Activated naive CD8-positive, alpha-beta T cell (primary cell): ENCODE data around the gene MSX1.
"Not testable (repeated sequence)": the region's sequence is repeated elsewhere in the genome, so short reads cannot be mapped to it uniquely, and the experiment has no call there.

Experiments
- H3K27ac Mint-ChIP-seq: one replicate; pipeline ENCODE4 v1.8.0; 2021; ENCODE audit warnings: mixed read lengths
- H3K27me3 Mint-ChIP-seq: one replicate; pipeline ENCODE4 v1.8.0; 2021; ENCODE audit warnings: mixed read lengths
- H3K36me3 Mint-ChIP-seq: one replicate; pipeline ENCODE4 v1.8.0; 2021; ENCODE audit warnings: mixed read lengths
- H3K4me1 Mint-ChIP-seq: one replicate; pipeline ENCODE4 v1.8.0; 2021; ENCODE audit warnings: low read depth, mixed read lengths
- H3K4me3 Mint-ChIP-seq: one replicate; pipeline ENCODE4 v1.8.0; 2021; ENCODE audit warnings: mild to moderate bottlenecking, mixed read lengths
- H3K9me3 Mint-ChIP-seq: one replicate; pipeline ENCODE4 v1.8.0; 2021; ENCODE audit warnings: low read depth, mixed read lengths

The MSX1 gene

GRCh38 chr4:4859325-4859798, at the start of gene MSX1:
MSX1 (plus strand) TSS chr4:4859665; CDS start chr4:4859900, 235 bp downstream.
- no peak within 1 kb of the TSS for H3K27ac Mint-ChIP-seq
- H3K27me3 Mint-ChIP-seq: peaks cover 46% of the 10 kb centered on the region
- no peaks in the 10 kb centered on the region for H3K36me3 Mint-ChIP-seq
- no peaks in the 10 kb centered on the region for H3K9me3 Mint-ChIP-seq
- H3K4me1 Mint-ChIP-seq: peaks cover 48% of the 10 kb centered on the region
- H3K4me3 Mint-ChIP-seq: peak within 1 kb of the TSS; percentile 86

- no peak overlapping the region for H3K27ac Mint-ChIP-seq
- H3K4me3 Mint-ChIP-seq: no peak overlapping the region
- peaks cover 19% of the 10 kb centered on the region for H3K9me3 Mint-ChIP-seq
- H3K36me3 Mint-ChIP-seq: no peaks in the 10 kb centered on the region
- H3K27me3 Mint-ChIP-seq: peaks cover 10% of the 10 kb centered on the region
- H3K4me1 Mint-ChIP-seq: no peaks in the 10 kb centered on the region
Measured at GRCh38 chr4:4810092-4810774, 49.2 kb upstream of the MSX1 start.

GRCh38 chr4:4810778-4811177, 48.7 kb upstream of the MSX1 start:
- no peaks in the 10 kb centered on the region for H3K36me3 Mint-ChIP-seq
- no peak overlapping the region for H3K4me3 Mint-ChIP-seq
- H3K27ac Mint-ChIP-seq: no peak overlapping the region
- peaks cover 20% of the 10 kb centered on the region for H3K9me3 Mint-ChIP-seq
- peaks cover 10% of the 10 kb centered on the region for H3K27me3 Mint-ChIP-seq
- H3K4me1 Mint-ChIP-seq: no peaks in the 10 kb centered on the region

DNA sequence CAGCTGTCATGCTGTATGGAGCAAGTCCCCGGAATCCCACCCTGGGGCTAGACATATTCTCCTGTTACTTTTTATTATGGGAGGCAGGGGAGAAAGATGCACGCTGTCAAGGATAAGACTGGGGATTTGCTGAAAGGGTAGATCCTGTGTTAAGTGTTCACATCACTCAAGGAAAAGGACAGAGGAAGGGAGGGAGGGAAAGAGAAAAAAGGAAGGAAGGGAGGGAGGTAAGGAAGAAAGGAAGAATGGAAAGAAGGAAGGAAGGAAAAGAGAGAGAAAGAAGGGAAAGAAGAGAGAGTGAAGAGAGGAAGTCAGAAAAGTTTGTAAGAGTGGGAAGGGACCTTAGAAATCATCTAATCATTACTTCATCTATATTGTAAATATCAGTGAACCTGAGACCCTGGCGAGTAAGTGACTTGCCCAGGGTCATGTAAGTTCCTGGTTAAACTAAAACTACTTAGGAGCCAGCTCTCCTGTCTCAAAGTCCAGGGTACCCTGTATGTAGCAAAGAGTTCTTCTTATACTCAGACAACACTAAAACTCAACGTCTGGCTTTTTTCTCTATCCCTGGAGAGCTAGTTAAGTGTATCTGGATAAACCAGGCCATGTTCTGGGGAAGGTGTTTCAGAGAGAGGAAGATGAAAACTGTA, 47.2 kb upstream of the MSX1 start:
- Mint-ChIP-seq H3K36me3 (no peaks in the 10 kb centered on the region), H3K27me3 (peaks cover 10% of the 10 kb centered on the region), H3K4me3 (no peak overlapping the region), H3K4me1 (no peaks in the 10 kb centered on the region), H3K27ac (no peak overlapping the region), H3K9me3 (peaks cover 29% of the 10 kb centered on the region)

DNA sequence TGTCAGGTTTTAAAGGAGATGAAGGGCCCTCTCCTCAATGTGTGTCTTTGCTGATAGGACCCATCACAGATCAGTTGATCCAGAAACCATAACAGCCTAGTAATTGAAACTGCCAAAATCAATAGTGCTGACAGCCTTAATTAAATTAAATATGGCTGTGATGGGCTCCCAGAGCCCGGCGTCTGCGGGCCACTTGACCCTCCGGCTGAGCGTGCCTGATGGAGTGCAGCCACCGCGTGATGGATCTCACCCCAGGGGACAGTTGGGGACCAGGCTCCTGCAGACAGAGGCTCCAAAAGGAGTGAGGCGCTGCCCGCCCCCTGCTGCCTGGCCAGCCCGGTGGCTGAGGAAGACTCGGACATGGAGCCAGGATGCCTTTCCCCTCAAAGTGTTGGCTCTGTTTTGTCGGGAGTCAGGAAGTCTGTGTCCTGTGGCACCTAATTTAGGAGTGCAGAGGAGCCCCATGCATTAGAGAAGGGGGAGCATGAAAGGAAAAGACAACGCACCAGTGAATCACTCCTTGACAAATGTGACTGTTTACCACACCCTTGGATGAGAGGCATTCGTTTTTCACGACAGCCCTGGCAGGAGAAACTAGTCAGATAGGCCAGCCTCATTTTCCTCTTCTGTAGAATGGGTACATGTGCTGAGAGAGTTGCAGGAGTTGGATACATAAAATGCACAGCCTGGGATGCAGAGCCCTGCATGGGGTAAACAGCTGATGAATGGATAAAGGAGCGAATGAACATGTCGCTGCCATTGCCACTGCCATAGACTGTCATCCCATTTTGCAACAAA, 40.9 kb upstream of the MSX1 start:
- Mint-ChIP-seq H3K4me1 (no peaks in the 10 kb centered on the region), H3K36me3 (peaks cover 9% of the 10 kb centered on the region), H3K27ac (no peak overlapping the region), H3K9me3 (peaks cover 28% of the 10 kb centered on the region), H3K27me3 (peaks cover 9% of the 10 kb centered on the region), H3K4me3 (no peak overlapping the region)

DNA sequence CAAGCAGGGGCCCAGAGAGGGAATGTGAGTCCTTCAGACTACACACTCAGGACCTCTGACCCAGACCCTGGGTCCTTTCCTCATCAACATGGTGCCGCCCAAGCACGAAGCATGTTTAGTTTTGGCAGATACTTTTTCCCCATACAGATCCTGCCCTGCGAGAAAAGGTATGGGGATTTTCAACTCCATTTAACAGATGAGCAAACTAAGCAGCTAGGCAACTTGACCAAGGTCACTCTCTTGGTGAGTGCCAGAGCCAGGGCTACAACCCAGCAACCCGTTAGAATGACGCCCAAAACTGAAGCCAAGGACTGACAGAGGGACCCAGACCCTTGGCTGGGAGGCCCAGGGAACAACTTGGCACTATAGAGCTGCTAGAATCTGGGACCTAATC, 40.3 kb upstream of the MSX1 start:
- no peak overlapping the region for H3K4me3 Mint-ChIP-seq
- no peak overlapping the region for H3K27ac Mint-ChIP-seq
- H3K4me1 Mint-ChIP-seq: no peaks in the 10 kb centered on the region
- peaks cover 22% of the 10 kb centered on the region for H3K9me3 Mint-ChIP-seq
- peaks cover 9% of the 10 kb centered on the region for H3K27me3 Mint-ChIP-seq
- peaks cover 9% of the 10 kb centered on the region for H3K36me3 Mint-ChIP-seq

DNA sequence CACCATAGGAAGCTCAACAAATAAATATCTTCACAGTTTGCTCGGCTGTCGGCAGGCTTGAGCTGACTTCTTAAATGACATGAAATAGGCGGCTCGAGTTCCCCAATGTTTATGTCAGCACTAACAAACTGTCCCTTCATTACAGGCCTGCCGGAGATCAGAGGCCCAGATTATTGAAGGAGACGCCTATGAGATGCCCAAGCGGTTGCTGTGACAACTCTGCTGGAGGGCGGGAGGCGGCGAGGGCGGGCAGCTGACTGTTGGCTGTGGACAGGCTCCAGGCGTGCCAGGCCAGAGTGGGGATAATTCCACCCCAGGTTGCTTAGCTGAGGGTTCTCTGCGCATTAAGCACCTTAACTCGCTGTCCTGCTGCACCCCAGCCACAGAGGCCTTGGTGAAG, 39.2 kb upstream of the MSX1 start:
- H3K4me3 Mint-ChIP-seq: no peak overlapping the region
- H3K27me3 Mint-ChIP-seq: peaks cover 9% of the 10 kb centered on the region
- no peak overlapping the region for H3K27ac Mint-ChIP-seq
- H3K9me3 Mint-ChIP-seq: peaks cover 28% of the 10 kb centered on the region
- no peaks in the 10 kb centered on the region for H3K4me1 Mint-ChIP-seq
- peaks cover 9% of the 10 kb centered on the region for H3K36me3 Mint-ChIP-seq

GRCh38 chr4:4820739-4821138, 38.7 kb upstream of the MSX1 start:
- Mint-ChIP-seq H3K36me3 (peaks cover 9% of the 10 kb centered on the region), H3K27ac (no peak overlapping the region), H3K27me3 (peaks cover 9% of the 10 kb centered on the region), H3K9me3 (peaks cover 28% of the 10 kb centered on the region), H3K4me1 (no peaks in the 10 kb centered on the region), H3K4me3 (no peak overlapping the region)

DNA sequence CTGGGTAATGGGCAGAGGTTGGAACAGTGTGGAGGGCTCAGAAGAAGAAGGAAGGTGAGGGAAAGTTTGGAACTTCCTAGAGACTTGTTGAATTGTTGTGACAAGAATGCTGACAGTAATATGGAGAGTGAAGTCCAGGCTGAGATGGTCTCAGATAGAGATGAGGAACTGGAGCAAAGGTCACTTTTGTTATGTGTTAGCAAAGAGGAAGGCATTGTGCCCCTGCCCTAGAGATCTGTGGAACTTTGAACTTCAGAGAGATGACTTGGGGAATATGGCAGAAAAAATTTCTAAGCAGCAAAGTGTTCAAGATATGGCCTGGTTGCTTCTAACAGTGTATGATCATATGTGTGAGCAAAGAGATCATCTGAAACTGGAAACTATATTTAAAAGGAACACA, 37.9 kb upstream of the MSX1 start:
- no peaks in the 10 kb centered on the region for H3K4me1 Mint-ChIP-seq
- H3K27ac Mint-ChIP-seq: no peak overlapping the region
- H3K4me3 Mint-ChIP-seq: no peak overlapping the region
- peaks cover 12% of the 10 kb centered on the region for H3K27me3 Mint-ChIP-seq
- H3K9me3 Mint-ChIP-seq: peaks cover 25% of the 10 kb centered on the region
- H3K36me3 Mint-ChIP-seq: peaks cover 9% of the 10 kb centered on the region

- Mint-ChIP-seq H3K27me3 (peaks cover 12% of the 10 kb centered on the region), H3K9me3 (peaks cover 23% of the 10 kb centered on the region)
- not testable (repeated sequence) for H3K4me3 Mint-ChIP-seq, H3K27ac Mint-ChIP-seq, H3K36me3 Mint-ChIP-seq, H3K4me1 Mint-ChIP-seq
Measured at GRCh38 chr4:4822286-4822685, 37.2 kb upstream of the MSX1 start.

DNA sequence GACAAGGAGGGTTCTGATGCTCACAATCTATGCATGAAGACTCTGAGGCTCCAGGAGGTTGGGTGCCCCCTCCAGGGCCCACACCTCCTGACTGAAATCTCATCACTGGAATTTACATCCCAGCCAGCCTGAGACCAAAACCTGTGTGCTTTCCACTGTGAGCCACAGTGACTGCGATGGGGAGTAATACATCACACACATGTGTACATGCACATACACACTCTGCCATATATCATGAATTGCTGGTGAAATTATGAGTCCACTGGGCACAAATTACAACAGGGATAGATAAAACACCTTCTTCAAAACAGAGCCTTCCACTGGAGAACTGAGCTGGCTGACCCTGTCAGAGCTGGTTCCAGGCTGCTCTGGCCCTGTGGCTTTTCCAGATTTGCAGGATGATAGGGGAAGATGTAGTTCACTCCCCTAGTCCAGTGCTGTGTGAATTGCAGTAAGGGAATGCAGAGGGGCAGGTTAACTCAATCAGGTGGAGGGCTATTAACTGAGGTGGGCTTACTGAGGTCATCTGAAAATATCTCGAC, 35.8 kb upstream of the MSX1 start:
- Mint-ChIP-seq H3K27me3 (peaks cover 14% of the 10 kb centered on the region), H3K27ac (no peak overlapping the region), H3K4me1 (no peaks in the 10 kb centered on the region), H3K36me3 (peaks cover 9% of the 10 kb centered on the region), H3K9me3 (peaks cover 19% of the 10 kb centered on the region), H3K4me3 (no peak overlapping the region)

GRCh38 chr4:4824232-4824631, 35.2 kb upstream of the MSX1 start:
- Mint-ChIP-seq H3K9me3 (peaks cover 19% of the 10 kb centered on the region), H3K36me3 (peaks cover 9% of the 10 kb centered on the region), H3K4me1 (no peaks in the 10 kb centered on the region), H3K27me3 (peaks cover 18% of the 10 kb centered on the region), H3K27ac (no peak overlapping the region), H3K4me3 (no peak overlapping the region)

DNA sequence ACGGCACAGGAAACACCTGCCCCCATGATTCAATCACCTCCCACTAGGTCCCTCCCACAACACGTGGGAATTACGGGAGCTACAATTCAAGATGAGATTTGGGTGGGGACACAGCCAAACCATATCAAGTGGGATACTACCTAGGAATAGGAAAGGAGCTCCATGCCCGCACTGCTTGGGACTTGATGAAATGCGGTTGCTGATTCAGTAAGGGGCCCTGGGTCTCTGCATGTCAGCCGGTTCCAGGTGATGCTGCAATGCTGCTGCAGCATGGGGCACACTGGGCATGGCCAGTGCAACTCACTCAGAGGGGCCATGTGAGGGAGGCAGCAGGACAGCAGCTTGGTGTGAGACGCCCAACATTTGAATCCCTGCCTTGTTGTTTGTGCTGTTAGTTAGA, 34.0 kb upstream of the MSX1 start:
- H3K27me3 Mint-ChIP-seq: peaks cover 18% of the 10 kb centered on the region
- peaks cover 19% of the 10 kb centered on the region for H3K9me3 Mint-ChIP-seq
- H3K27ac Mint-ChIP-seq: no peak overlapping the region
- no peak overlapping the region for H3K4me3 Mint-ChIP-seq
- peaks cover 9% of the 10 kb centered on the region for H3K36me3 Mint-ChIP-seq
- H3K4me1 Mint-ChIP-seq: no peaks in the 10 kb centered on the region

DNA sequence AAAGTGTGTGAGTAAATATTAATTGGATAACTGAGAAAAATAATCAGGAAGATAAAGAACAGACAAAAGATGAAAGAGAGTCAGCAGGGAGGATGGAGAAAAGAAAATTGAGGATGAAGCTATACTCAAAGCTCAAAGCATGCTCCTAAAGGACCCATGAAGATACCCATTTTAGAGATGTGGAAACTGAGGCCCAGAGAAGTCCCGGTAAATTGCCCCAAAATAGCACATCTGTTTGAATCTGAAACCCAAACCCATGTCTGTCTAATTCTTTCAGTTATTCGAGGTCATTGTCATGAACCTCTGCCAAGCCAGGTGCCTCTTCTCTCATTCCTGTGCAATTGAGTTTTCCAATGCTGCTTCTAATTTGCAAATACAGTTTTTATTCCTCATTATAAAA, 29.6 kb upstream of the MSX1 start:
- H3K4me3 Mint-ChIP-seq: no peak overlapping the region
- H3K4me1 Mint-ChIP-seq: no peaks in the 10 kb centered on the region
- H3K36me3 Mint-ChIP-seq: no peaks in the 10 kb centered on the region
- H3K27ac Mint-ChIP-seq: no peak overlapping the region
- H3K9me3 Mint-ChIP-seq: peaks cover 21% of the 10 kb centered on the region
- H3K27me3 Mint-ChIP-seq: peaks cover 14% of the 10 kb centered on the region

DNA sequence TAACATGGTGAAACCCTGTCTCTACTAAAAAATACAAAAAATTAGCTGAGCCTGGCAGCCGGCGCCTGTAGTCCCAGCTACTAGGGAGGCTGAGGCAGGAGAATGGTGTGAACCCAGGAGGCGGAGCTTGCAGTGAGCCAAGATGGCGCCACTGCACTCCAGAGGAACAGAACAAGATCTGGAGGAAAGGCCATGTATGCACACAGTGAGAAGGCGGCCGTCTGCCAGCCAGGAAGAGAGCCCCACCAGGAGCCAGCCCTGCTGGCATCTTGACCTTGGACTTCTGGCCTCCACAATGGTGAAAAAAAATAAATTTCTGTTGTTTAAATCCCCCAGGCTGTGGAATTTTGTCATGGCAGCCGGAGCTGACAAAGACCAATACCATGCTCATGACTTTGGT, 28.2 kb upstream of the MSX1 start:
- Mint-ChIP-seq H3K4me1 (no peaks in the 10 kb centered on the region), H3K4me3 (no peak overlapping the region), H3K36me3 (no peaks in the 10 kb centered on the region), H3K27ac (no peak overlapping the region), H3K27me3 (peaks cover 12% of the 10 kb centered on the region), H3K9me3 (peaks cover 16% of the 10 kb centered on the region)
